Fibroblast of peridontal ligament (primary cell): ENCODE data around the gene ITGAV.

Experiments used
- DNase-seq: peaks from one replicate; pipeline ENCODE4 v3.0.0-alpha.2; 2010; ENCODE audit errors: extremely low read depth

The ITGAV gene

DNA sequence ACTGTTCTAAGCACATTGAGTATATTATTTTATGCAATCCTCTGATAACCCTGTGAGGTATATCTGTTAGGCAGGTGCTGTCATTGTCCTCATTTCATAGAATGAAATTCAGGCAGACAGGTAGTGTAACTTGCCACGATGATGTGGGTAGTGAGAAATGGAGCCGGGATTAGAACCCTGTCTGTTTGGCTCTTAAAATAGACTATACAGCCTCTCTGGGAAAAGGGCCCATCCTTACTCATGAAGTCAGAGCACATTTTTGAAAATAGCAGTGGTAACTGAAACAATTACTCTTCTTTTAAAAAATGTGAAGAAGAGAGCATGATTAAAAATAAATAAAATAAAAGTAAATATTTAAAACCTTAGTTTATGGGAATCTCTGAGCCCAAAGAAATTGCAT, 127.0 kb downstream of the ITGAV start:
- peak; percentile 35 for DNase-seq

DNA sequence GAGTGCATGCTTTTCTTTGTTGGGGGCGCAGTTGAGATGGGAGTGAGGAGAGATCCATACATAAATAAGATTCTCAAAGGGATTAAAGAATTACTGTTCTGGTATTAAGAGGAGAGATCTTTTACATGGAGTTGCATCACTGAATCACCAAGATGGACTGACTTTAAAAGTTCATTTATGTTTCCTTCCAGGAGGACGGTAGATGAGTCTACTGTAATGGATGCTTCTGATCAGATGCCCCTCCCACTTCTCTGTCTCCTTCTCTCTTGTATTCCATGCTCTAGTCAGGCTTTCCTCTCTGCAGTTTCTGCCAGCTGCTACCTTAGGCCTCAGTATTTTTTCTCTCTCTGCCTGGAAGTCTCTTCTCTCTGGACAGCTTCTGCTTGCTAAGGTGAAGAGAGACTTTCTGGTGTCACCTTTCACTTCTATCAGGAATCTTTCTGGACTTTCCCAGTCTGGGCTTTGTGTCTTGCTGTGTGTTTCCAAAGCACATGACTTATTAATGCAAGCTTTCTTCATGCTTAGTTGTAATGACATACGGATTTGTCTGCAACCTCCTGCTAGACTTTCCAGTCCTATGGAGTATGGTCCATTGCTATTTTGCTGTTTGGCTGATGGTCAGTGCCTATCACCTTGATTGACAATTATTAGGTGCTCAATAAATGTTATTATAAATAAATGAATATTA, 127.6 kb downstream of the ITGAV start:
- peak; percentile 55 for DNase-seq

DNA sequence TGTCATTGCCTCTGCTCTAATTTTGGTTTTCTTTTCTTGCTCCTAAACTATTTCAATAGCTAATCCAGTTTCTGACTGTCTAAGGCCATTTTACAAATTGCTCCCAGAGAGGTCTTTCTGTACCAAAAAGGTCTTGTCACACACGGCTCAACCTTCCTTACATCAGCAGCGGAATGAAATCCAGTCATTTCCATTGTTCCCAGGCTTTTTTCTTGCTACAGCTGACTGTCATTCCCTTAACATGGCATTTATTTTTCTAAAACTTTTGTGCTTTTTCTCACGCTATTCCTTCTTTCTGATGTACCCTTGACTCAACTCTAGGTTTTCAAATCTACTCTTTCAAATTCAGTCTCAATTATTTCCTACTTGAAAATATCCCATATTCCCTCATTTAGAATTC, 128.3 kb downstream of the ITGAV start:
- DNase-seq: no peak

DNA sequence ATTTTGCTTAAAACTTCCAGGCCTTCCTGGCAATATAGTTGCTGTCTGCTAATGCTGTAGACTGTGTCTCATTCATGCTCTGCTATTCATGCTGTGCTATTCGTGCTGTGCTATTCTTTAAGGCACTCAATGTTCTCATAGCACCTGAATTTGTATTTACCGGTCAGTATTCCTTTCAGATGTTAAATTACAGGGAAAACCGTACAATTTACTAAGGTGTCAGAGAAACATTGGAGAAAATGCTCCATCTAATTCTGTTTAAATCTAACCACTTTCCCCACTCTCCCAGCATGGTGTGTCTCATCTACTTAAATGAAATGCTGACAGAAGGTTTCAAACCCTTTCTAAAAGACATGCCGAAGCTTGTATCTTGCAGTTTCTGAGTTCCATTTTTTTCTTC, 129.0 kb downstream of the ITGAV start:
- DNase-seq: no peak

DNA sequence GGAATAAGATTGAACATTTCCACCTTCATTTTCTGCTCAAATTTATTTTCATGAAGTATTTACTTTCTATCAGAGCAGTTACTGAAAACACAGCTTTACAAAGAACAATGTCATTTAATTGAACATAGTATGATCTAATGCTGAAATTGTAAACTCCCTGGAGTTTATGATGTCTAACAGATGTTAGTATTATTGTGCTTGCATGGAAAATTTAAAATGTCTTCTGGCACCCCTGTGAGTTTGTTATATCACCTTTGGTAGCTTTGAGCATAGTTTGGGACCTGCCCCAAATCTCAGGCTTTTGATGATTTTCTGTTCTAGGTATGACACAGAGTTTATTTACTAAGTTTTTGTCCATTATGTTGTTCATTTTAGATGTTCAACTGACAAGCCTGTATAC, 132.1 kb downstream of the ITGAV start:
- peak; percentile 27 for DNase-seq

DNA sequence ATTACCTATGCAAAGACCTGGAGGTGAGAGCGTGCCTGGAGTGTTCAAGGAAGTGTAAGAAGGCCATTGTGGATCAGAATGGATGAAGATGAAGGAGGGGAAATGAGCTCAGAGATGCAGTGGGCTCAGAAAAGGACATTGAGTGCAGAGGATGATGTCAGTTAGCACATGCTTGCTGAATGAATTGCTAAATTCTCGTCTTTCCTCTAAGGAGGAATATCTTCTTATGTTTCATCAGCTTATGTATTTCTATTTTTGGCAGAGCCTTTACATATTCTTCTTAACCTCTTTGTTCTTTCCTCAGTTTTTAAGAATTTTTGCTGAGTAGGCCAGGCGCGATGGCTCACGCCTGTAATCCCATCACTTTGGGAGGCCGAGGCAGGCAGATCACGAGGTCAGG, 134.9 kb downstream of the ITGAV start:
- peak; percentile 14 for DNase-seq

DNA sequence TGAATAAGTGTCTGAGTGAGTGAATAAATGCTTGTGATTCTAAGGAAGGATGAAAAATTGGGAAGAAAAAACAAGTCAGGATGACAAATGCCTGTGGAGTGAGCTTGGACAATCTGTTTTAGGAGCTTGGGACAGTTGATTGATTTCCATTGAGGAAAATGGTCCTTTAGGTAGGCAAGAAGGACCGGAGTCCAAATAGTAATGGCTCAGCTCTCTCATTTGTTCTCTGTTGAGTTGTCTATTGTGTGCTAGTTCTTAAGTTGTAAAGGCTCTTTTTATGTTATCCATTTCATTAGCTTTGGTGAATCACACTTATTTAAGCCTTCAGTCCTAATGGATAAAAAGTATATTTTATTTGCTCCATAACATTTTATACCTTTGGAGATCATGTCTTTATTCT, 135.9 kb downstream of the ITGAV start:
- no peak for DNase-seq

DNA sequence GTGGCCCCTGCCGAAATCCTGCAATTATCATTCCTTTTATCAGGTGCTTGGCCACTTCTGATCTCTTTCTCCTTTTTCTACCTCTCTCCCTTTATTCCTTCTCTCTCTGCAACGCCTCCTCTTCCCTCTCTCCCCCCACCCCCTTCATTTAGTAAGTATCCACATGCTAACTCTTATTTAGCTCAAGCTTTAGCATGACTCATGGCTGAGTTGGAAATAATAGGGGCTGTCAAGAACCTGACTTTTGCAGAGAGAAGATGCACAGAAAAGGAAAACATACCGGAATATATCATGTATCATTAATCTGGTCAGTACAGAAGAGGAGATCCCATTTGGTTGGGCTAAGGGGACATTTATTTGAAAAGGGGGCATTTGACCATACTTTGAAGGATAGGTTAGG, 137.1 kb downstream of the ITGAV start:
- DNase-seq: peak; percentile 29

DNA sequence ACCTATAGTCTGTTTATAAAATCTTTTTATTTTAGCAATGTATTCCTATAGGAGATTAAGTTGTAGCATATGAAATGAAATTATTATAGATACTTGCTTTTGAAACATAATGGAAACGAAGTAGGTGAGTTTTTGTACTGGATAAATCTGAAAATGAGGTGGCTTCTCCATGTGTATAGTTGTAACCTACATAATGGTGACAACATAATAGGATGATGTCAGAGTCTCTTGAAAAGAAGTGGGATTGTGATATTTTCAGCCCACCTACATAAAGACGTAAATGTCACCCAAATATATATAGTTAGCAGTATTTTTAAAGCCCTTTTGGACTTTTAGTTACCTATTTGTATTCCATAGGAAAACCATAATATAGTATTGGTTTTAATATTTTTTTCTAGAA, 138.8 kb downstream of the ITGAV start:
- DNase-seq: no peak
